DND-41 (cell line): ENCODE data around the gene SON.

ENCODE experiments used
- EZH2 ChIP-seq: IDR thresholded peaks from 3 replicates; pipeline ENCODE4 v1.6.1; 2012; ENCODE audit warnings: borderline replicate concordance, low read depth, mild to moderate bottlenecking, moderate library complexity, low read length, inconsistent platforms; ENCODE audit not compliant: severe bottlenecking
- TF ChIP-seq, protein P1 (sequence below): IDR thresholded peaks from 2 replicates; pipeline ENCODE4 v1.5.1; 2012; ENCODE audit warnings: borderline replicate concordance, low read length, moderate library complexity, mild to moderate bottlenecking; ENCODE audit not compliant: poor library complexity, severe bottlenecking; ENCODE audit errors: extremely low read depth

DNA sequence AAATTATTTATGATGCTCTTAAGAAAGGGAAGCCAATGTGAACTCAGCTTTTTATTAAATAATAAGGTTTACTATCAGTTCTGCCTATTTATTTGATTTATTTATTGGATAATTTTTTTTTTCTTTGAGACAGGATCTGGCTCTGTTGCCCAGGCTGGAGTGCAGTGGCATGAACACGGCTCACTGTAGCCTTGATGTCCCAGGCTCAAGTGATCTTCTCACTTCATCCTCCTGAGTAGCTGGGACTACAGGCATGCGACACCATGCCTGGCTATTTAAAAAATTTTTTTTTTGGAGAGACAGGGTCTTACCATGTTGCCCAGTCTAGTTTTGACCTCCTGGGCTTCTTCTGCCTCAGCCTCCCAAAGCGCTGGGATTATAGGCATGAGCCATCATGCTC lies 30.4 kb upstream of the SON start:
- TF ChIP-seq, protein P1, sequence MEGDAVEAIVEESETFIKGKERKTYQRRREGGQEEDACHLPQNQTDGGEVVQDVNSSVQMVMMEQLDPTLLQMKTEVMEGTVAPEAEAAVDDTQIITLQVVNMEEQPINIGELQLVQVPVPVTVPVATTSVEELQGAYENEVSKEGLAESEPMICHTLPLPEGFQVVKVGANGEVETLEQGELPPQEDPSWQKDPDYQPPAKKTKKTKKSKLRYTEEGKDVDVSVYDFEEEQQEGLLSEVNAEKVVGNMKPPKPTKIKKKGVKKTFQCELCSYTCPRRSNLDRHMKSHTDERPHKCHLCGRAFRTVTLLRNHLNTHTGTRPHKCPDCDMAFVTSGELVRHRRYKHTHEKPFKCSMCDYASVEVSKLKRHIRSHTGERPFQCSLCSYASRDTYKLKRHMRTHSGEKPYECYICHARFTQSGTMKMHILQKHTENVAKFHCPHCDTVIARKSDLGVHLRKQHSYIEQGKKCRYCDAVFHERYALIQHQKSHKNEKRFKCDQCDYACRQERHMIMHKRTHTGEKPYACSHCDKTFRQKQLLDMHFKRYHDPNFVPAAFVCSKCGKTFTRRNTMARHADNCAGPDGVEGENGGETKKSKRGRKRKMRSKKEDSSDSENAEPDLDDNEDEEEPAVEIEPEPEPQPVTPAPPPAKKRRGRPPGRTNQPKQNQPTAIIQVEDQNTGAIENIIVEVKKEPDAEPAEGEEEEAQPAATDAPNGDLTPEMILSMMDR, result no peak
- no peak for TF ChIP-seq EZH2
